HepG2 (cell line): Measurements from ENCODE around the gene PLCB4. TPM values are rescaled to one million over a fixed set of nuclear protein-coding genes. Genes with fewer than 3 reads are reported as not detected.

Source experiments
- ATAC-seq: fragments of 200-7000 bp; cut with Tn5 transposase; 3 replicates; pipeline ENCODE4 v1.9.1; 2020; ENCODE audit warnings: mild to moderate bottlenecking, moderate library complexity
- BruUV-seq: library from RNA; stranded (reverse); fragments of 400-500 nt; replicated peaks from 2 replicates; lab custom pipeline; 2021; lab: Mats Ljungman, UMichigan
- CTCF ChIA-PET: fragments of 300-600 bp; formaldehyde crosslinking; extraction: SDS; loops from one replicate; lab custom pipeline; 2021; ENCODE audit warnings: low total read pairs, inconsistent platforms, low intra/inter-chr PET ratio; lab: Yijun Ruan, JAX
- POLR2A ChIA-PET: fragments of 350-600 bp; sonication (Branson Sonifier 250); formaldehyde crosslinking; loops from one replicate; lab custom pipeline; 2020; ENCODE audit warnings: antibody characterized with exemption, inconsistent platforms; lab: Yijun Ruan, JAX
- DNase-seq: peaks from one replicate; pipeline ENCODE4 v3.0.0-alpha.2; 2015; ENCODE audit warnings: low spot score
- FAIRE-seq: peaks from 3 replicates; lab custom pipeline; 2011; peaks lifted over from hg19 to GRCh38; lab: Jason Lieb, UNC
- H2AFZ ChIP-seq: one replicate; pipeline ENCODE4 v1.6.1; 2011; ENCODE audit warnings: low read length, inconsistent platforms
- H3K27ac ChIP-seq: fragments of 300-600 bp; 3 replicates; pipeline ENCODE4 v1.8.0; 2011; ENCODE audit warnings: mixed run types, mild to moderate bottlenecking, mixed read lengths, low read length, inconsistent platforms; ENCODE audit not compliant: insufficient read depth; ENCODE audit errors: extremely low read length
- H3K27me3 ChIP-seq, 2 experiments: fragments of 200-600 bp in 1 of 2; 2 replicates in 1 of 2; 3 replicates in 1 of 2; pipeline versions ENCODE4 v1.6.0 to v1.8.0; 2011; ENCODE audit warnings: low read length in 2 of 2, mild to moderate bottlenecking in 2 of 2, moderate library complexity in 2 of 2, inconsistent platforms in 1 of 2; ENCODE audit not compliant: insufficient read depth in 2 of 2, control insufficient read depth in 1 of 2
- H3K36me3 ChIP-seq, 2 experiments: fragments of 200-600 bp in 1 of 2; replicated peaks in 1 of 2; 2 replicates in 1 of 2; 3 replicates in 1 of 2; pipeline versions ENCODE4 v1.5.1 to v1.8.0; 2011; ENCODE audit warnings: low read length in 2 of 2, inconsistent platforms in 1 of 2; ENCODE audit not compliant: insufficient read depth in 2 of 2, control insufficient read depth in 1 of 2
- H3K4me1 ChIP-seq: 2 replicates; pipeline ENCODE4 v1.5.1; 2012; ENCODE audit warnings: low read length, inconsistent platforms; ENCODE audit not compliant: insufficient read depth
- H3K4me2 ChIP-seq: 2 replicates; pipeline ENCODE4 v1.6.0; 2011; ENCODE audit warnings: low read depth, low read length, inconsistent platforms
- H3K4me3 ChIP-seq, 3 experiments: fragments of 200-600 bp in 1 of 3; sonication (generic), shearing (Covaris generic) in 1 of 3; replicated peaks in 1 of 3; 2 replicates each; pipeline ENCODE4 v1.5.1; 2011 to 2016; ENCODE audit warnings: low read length in 3 of 3, inconsistent platforms in 2 of 3, low read depth in 2 of 3, mild to moderate bottlenecking in 2 of 3, control low read depth in 1 of 3, mixed read lengths in 1 of 3; ENCODE audit not compliant: insufficient read depth in 1 of 3
- H3K79me2 ChIP-seq: one replicate; pipeline ENCODE4 v1.6.1; 2011; ENCODE audit warnings: low read length, inconsistent platforms; ENCODE audit not compliant: insufficient read depth
- H3K9ac ChIP-seq: 2 replicates; pipeline ENCODE4 v1.6.0; 2011; ENCODE audit warnings: mild to moderate bottlenecking, low read depth, low read length, inconsistent platforms; ENCODE audit not compliant: insufficient read depth
- H3K9me3 ChIP-seq: 2 replicates; pipeline ENCODE4 v1.5.1; 2012; ENCODE audit warnings: mild to moderate bottlenecking, low read length
- H4K20me1 ChIP-seq: 2 replicates; pipeline ENCODE4 v1.6.0; 2011; ENCODE audit warnings: inconsistent platforms, mild to moderate bottlenecking, low read length, moderate library complexity; ENCODE audit not compliant: insufficient read depth
- ATF7 ChIP-seq, 2 experiments: fragments of 450-650 bp in 1 of 2; sonication (generic) in 1 of 2; formaldehyde crosslinking in 1 of 2; IDR thresholded peaks; 2 replicates each; pipeline versions ENCODE4 v1.4.0 to v1.6.1; 2016 to 2020; ENCODE audit warnings: antibody characterized with exemption in 1 of 2, mild to moderate bottlenecking in 1 of 2, missing genetic modification reagents in 1 of 2
- ERF ChIP-seq: IDR thresholded peaks from 2 replicates; pipeline ENCODE4 v1.6.1; 2018; ENCODE audit warnings: missing biosample characterization, missing genetic modification reagents
- HINFP ChIP-seq: sonication (generic); formaldehyde crosslinking; IDR thresholded peaks from 2 replicates; pipeline ENCODE4 v1.4.0; 2020; ENCODE audit warnings: low read depth, mild to moderate bottlenecking, missing genetic modification reagents
- KLF11 ChIP-seq: IDR thresholded peaks from 2 replicates; pipeline ENCODE4 v1.6.1; 2016; ENCODE audit warnings: missing compliant biosample characterization
- SCMH1 ChIP-seq: sonication (generic); formaldehyde crosslinking; IDR thresholded peaks from 2 replicates; pipeline ENCODE4 v1.9.0; 2021; ENCODE audit warnings: missing genetic modification reagents, mild to moderate bottlenecking, borderline replicate concordance
- SKIL ChIP-seq: sonication (generic); formaldehyde crosslinking; IDR thresholded peaks from 2 replicates; pipeline ENCODE4 v1.8.0; 2022; ENCODE audit warnings: missing genetic modification reagents, mild to moderate bottlenecking, moderate library complexity, borderline replicate concordance
- STAT5B ChIP-seq: sonication (generic); formaldehyde crosslinking; IDR thresholded peaks from 2 replicates; pipeline ENCODE4 v1.4.0; 2020; ENCODE audit warnings: missing genetic modification reagents
- ZBTB43 ChIP-seq: sonication (generic); formaldehyde crosslinking; conservative IDR thresholded peaks from 2 replicates; pipeline ENCODE4 v1.4.0; 2020; ENCODE audit warnings: missing genetic modification reagents
- ZBTB49 ChIP-seq: sonication (generic); formaldehyde crosslinking; IDR thresholded peaks from 2 replicates; pipeline ENCODE4 v1.4.0; 2020; ENCODE audit warnings: missing genetic modification reagents, borderline replicate concordance
- ZFAT ChIP-seq: sonication (generic); formaldehyde crosslinking; conservative IDR thresholded peaks from 2 replicates; pipeline ENCODE4 v1.8.1; 2023; ENCODE audit warnings: missing genetic modification reagents, inconsistent platforms
- ZMYM3 ChIP-seq: sonication (generic); formaldehyde crosslinking; IDR thresholded peaks from 2 replicates; pipeline ENCODE4 v1.5.1; 2020; ENCODE audit warnings: mild to moderate bottlenecking, missing genetic modification reagents
- ZNF276 ChIP-seq: sonication (generic); formaldehyde crosslinking; IDR thresholded peaks from 2 replicates; pipeline ENCODE4 v1.4.0; 2020; ENCODE audit warnings: mild to moderate bottlenecking, low read depth, missing genetic modification reagents
- ZNF501 ChIP-seq: sonication (generic); formaldehyde crosslinking; IDR thresholded peaks from 2 replicates; pipeline ENCODE4 v1.5.1; 2020; ENCODE audit warnings: mild to moderate bottlenecking, moderate library complexity, missing genetic modification reagents
- ZNF768 ChIP-seq: sonication (generic); formaldehyde crosslinking; IDR thresholded peaks from 2 replicates; pipeline ENCODE4 v1.4.0; 2020; ENCODE audit warnings: missing genetic modification reagents
- WGBS: methylation state at CpG from one replicate; pipeline ENCODE4 v1.1.6; 2017; ENCODE audit warnings: low lambda C conversion rate; 5-methylcytosine and 5-hydroxymethylcytosine counted together
- in situ Hi-C: cut with HindIII; loops from 2 replicates; pipeline ENCODE4 v1.10.0; 2017; ENCODE audit warnings: low pct_unique_long_range_greater_than_20kb; ENCODE audit not compliant: extremely low pct_ligation_motif_present
- intact Hi-C: fragments of 100-400 bp; cut with micrococcal nuclease; formaldehyde crosslinking; loops from one replicate; pipeline ENCODE4 v1.10.0; 2022; ENCODE audit not compliant: unreplicated experiment
- polyA plus RNA-seq, 8 experiments: library from polyadenylated mRNA; depleted of rRNA in 3 of 8; stranded (reverse) in 7 of 8; unstranded in 1 of 8; fragments of >200 nt; fragmentation: Illumina TruSeq in 4 of 8; extraction: Trizol in 4 of 8; gene quantifications; 2 replicates each; pipeline versions ENCODE4 v1.2.1 to v1.2.3, GENCODE V29; 2011 to 2016; ENCODE audit warnings: low read depth in 4 of 8, missing spikeins in 1 of 8, mixed read lengths in 1 of 8; ENCODE audit not compliant: insufficient read depth in 1 of 8
- total RNA-seq, 5 experiments: library from RNA; depleted of rRNA; stranded (reverse); fragments of >200 nt; fragmentation: Illumina TruSeq; extraction: Trizol; gene quantifications; 2 replicates each; pipeline ENCODE4 v1.2.3, GENCODE V29; 2016; ENCODE audit warnings: low read depth in 1 of 5

The PLCB4 gene
- total and polyA plus RNA-seq, 2 of the 13 experiments (the other 11 are each of a cell fraction or from before 2014, with no cell fraction given), result 0.01 TPM; not detected in 1

GRCh38 chr20:9119776-9120175 lies 50.9 kb downstream of the PLCB4 start (continued):
- TF ChIP-seq ZFAT (CRISPR knock-in tag) (no peak), ZBTB49 (CRISPR knock-in tag) (no peak), SCMH1 (CRISPR knock-in tag) (no peak)

GRCh38 chr20:9121211-9121610 lies 52.3 kb downstream of the PLCB4 start:
- no peaks in the 10 kb centered on the region for H3K9me3 ChIP-seq
- intact Hi-C loops, result no loop called here
- no peak overlapping the region for H3K4me3 ChIP-seq
- no peak overlapping the region for H3K27ac ChIP-seq
- in situ Hi-C loops, result no loop called here
- no peaks in the 10 kb centered on the region for H4K20me1 ChIP-seq
- H3K27me3 ChIP-seq, result peaks cover 3 to 7% of the 10 kb centered on the region in 2 experiments; a peak in 2 of 5 replicates
- CTCF ChIA-PET, result no interaction called here
- H2AFZ ChIP-seq, result no peak overlapping the region
- ATAC-seq, result no peak
- 16% methylated on average over 6 of the region's 6 CpGs for WGBS
- no peak overlapping the region for H3K4me2 ChIP-seq
- no TSS peak for BruUV-seq
- DNase-seq, result no peak
- no peak overlapping the region for H3K9ac ChIP-seq
- POLR2A ChIA-PET, result no interaction called here
- no peaks in the 10 kb centered on the region for H3K79me2 ChIP-seq
- H3K4me1 ChIP-seq, result no peaks in the 10 kb centered on the region
- FAIRE-seq, result no peak
- no peaks in the 10 kb centered on the region for H3K36me3 ChIP-seq
- TF ChIP-seq ZNF768 (CRISPR knock-in tag) (no peak), STAT5B (CRISPR knock-in tag) (no peak), ERF (no peak), ZMYM3 (no peak), ZBTB43 (CRISPR knock-in tag) (no peak), HINFP (CRISPR knock-in tag) (no peak), ZNF501 (CRISPR knock-in tag) (no peak), ZNF276 (CRISPR knock-in tag) (no peak), ATF7 (IDR thresholded peaks at IDR 0.05) (no peak), ATF7 (CRISPR knock-in tag; IDR thresholded peaks at IDR 0.05) (no peak), SKIL (CRISPR knock-in tag) (no peak), KLF11 (CRISPR knock-in tag) (no peak)
